Mesendoderm (in vitro differentiated cells): ENCODE measurements around the gene RBBP7.

Experiments
- DNase-seq: peaks from one replicate; pipeline ENCODE4 v3.0.0; 2013
- H2AK5ac ChIP-seq: 2 replicates; pipeline ENCODE4 v1.6.1; 2013; ENCODE audit warnings: low read length, inconsistent platforms
- H2BK120ac ChIP-seq: 2 replicates; pipeline ENCODE4 v1.6.1; 2013; ENCODE audit warnings: low read depth, mild to moderate bottlenecking, low read length, moderate library complexity, mixed read lengths
- H2BK15ac ChIP-seq: replicated peaks from 2 replicates; pipeline ENCODE4 v1.6.1; 2013; ENCODE audit warnings: low read depth, mild to moderate bottlenecking, moderate library complexity
- H2BK5ac ChIP-seq: 2 replicates; pipeline ENCODE4 v1.6.1; 2013; ENCODE audit warnings: low read length, inconsistent platforms
- H3K18ac ChIP-seq: 2 replicates; pipeline ENCODE4 v1.6.1; 2013; ENCODE audit warnings: mild to moderate bottlenecking, low read length, mixed read lengths
- H3K23ac ChIP-seq: one replicate; pipeline ENCODE4 v1.6.1; 2013; ENCODE audit warnings: low read length
- H3K27ac ChIP-seq: 2 replicates; pipeline ENCODE4 v1.5.1; 2013; ENCODE audit warnings: low read depth, mild to moderate bottlenecking, inconsistent platforms, low read length, moderate library complexity
- H3K27me3 ChIP-seq: 2 replicates; pipeline ENCODE4 v1.6.1; 2013; ENCODE audit warnings: low read length, control low read depth, mild to moderate bottlenecking, inconsistent platforms; ENCODE audit not compliant: insufficient read depth, poor library complexity
- H3K36me3 ChIP-seq: 2 replicates; pipeline ENCODE4 v1.6.1; 2013; ENCODE audit warnings: low read length, inconsistent platforms; ENCODE audit not compliant: control insufficient read depth, insufficient read depth
- H3K4ac ChIP-seq: one replicate; pipeline ENCODE4 v1.6.1; 2013; ENCODE audit warnings: low read depth, mild to moderate bottlenecking, low read length, moderate library complexity
- H3K4me1 ChIP-seq: 2 replicates; pipeline ENCODE4 v1.6.1; 2013; ENCODE audit warnings: low read depth, low read length, inconsistent platforms; ENCODE audit not compliant: control insufficient read depth
- H3K4me2 ChIP-seq: 2 replicates; pipeline ENCODE4 v1.6.1; 2013; ENCODE audit warnings: low read length
- H3K4me3 ChIP-seq: 2 replicates; pipeline ENCODE4 v1.5.1; 2013; ENCODE audit warnings: mild to moderate bottlenecking, low read length
- H3K56ac ChIP-seq: one replicate; pipeline ENCODE4 v1.6.1; 2013; ENCODE audit warnings: low read length
- H3K79me1 ChIP-seq: 2 replicates; pipeline ENCODE4 v1.6.1; 2013; ENCODE audit warnings: low read length, inconsistent platforms
- H3K79me2 ChIP-seq: 2 replicates; pipeline ENCODE4 v1.6.1; 2013; ENCODE audit warnings: mild to moderate bottlenecking, low read length; ENCODE audit not compliant: control insufficient read depth, insufficient read depth
- H3K9ac ChIP-seq: 2 replicates; pipeline ENCODE4 v1.6.1; 2013; ENCODE audit warnings: low read length, inconsistent platforms
- H4K5ac ChIP-seq: one replicate; pipeline ENCODE4 v1.6.1; 2013; ENCODE audit warnings: low read length
- H4K8ac ChIP-seq: one replicate; pipeline ENCODE4 v1.6.1; 2013; ENCODE audit warnings: low read depth, mild to moderate bottlenecking, control low read depth, low read length, moderate library complexity
- WGBS: extraction: QIAGEN DNeasy Blood & Tissue Kit; methylation state at CpG from one replicate; pipeline ENCODE4 v1.1.7; 2013; ENCODE audit warnings: low lambda C conversion rate, missing lambda C conversion rate; ENCODE audit not compliant: insufficient coverage; ENCODE audit errors: extremely low coverage; 5-methylcytosine and 5-hydroxymethylcytosine counted together

Gene RBBP7

DNA sequence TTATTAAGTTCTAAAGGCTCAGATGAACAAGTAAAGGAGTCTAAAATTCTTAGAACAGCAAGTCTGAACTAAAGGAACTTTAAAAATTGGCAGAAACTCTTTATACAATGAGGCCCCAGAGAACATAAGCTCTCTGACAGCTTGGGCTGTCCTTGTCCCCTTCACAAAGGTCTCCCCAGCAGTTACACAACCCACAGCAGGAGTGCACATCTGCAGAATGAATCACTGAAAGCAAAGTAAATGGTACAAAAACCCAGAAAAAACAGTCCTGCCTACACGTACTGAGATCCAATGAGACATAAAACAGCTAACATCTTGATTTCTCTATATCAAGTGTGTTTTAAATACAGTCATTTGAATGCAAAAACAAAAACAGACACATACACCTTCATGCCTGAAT is 18.7 kb downstream of the RBBP7 start:
- H3K36me3 ChIP-seq: no peaks in the 10 kb centered on the region

GRCh38 chrX:16848541-16848940 is 21.6 kb downstream of the RBBP7 start:
- Histone ChIP-seq H3K23ac (no peak overlapping the region), H4K5ac (no peak overlapping the region), H2AK5ac (no peak overlapping the region), H4K8ac (no peak overlapping the region), H3K4ac (no peak overlapping the region), H3K36me3 (peaks cover 2% of the 10 kb centered on the region), H3K4me2 (no peak overlapping the region), H3K56ac (no peak overlapping the region), H3K27ac (no peak overlapping the region), H2BK5ac (no peak overlapping the region), H3K18ac (no peak overlapping the region), H3K79me2 (no peaks in the 10 kb centered on the region), H2BK15ac (no peak overlapping the region), H2BK120ac (no peak overlapping the region), H3K9ac (no peak overlapping the region), H3K4me1 (no peaks in the 10 kb centered on the region), H3K4me3 (no peak overlapping the region), H3K79me1 (no peaks in the 10 kb centered on the region), H3K27me3 (no peaks in the 10 kb centered on the region)
- DNase-seq: no peak
- no CpG with 5 or more reads among the region's 6 CpGs for WGBS

More for the DNA sequence above, 18.7 kb downstream of the RBBP7 start:
- Histone ChIP-seq H2AK5ac (no peak overlapping the region), H3K18ac (no peak overlapping the region), H3K79me1 (no peaks in the 10 kb centered on the region), H3K4me3 (no peak overlapping the region), H4K5ac (no peak overlapping the region), H4K8ac (no peak overlapping the region), H3K9ac (no peak overlapping the region), H2BK5ac (no peak overlapping the region), H3K4ac (no peak overlapping the region), H3K27ac (no peak overlapping the region), H2BK120ac (no peak overlapping the region), H3K56ac (no peak overlapping the region), H3K27me3 (no peaks in the 10 kb centered on the region), H3K4me1 (no peaks in the 10 kb centered on the region), H3K79me2 (no peaks in the 10 kb centered on the region), H3K4me2 (no peak overlapping the region), H3K23ac (no peak overlapping the region), H2BK15ac (no peak overlapping the region)
- no CpG with 5 or more reads among the region's 1 CpG for WGBS
- no peak for DNase-seq

GRCh38 chrX:16845686-16846085 is 24.5 kb downstream of the RBBP7 start:
- H2BK5ac ChIP-seq: no peak overlapping the region
- no peak overlapping the region for H2BK120ac ChIP-seq
- DNase-seq: no peak
- H3K9ac ChIP-seq: no peak overlapping the region
- H2BK15ac ChIP-seq: no peak overlapping the region
- H3K56ac ChIP-seq: no peak overlapping the region
- no peaks in the 10 kb centered on the region for H3K79me2 ChIP-seq
- no peak overlapping the region for H4K5ac ChIP-seq
- peaks cover 2% of the 10 kb centered on the region for H3K36me3 ChIP-seq
- H3K27ac ChIP-seq: no peak overlapping the region
- H3K4me2 ChIP-seq: no peak overlapping the region
- H3K27me3 ChIP-seq: no peaks in the 10 kb centered on the region
- no CpG with 5 or more reads among the region's 2 CpGs for WGBS
- no peak overlapping the region for H3K18ac ChIP-seq
- H3K79me1 ChIP-seq: no peaks in the 10 kb centered on the region
- no peak overlapping the region for H2AK5ac ChIP-seq
- no peak overlapping the region for H3K4ac ChIP-seq
- H4K8ac ChIP-seq: no peak overlapping the region
- no peak overlapping the region for H3K23ac ChIP-seq
- no peaks in the 10 kb centered on the region for H3K4me1 ChIP-seq
- H3K4me3 ChIP-seq: no peak overlapping the region

DNA sequence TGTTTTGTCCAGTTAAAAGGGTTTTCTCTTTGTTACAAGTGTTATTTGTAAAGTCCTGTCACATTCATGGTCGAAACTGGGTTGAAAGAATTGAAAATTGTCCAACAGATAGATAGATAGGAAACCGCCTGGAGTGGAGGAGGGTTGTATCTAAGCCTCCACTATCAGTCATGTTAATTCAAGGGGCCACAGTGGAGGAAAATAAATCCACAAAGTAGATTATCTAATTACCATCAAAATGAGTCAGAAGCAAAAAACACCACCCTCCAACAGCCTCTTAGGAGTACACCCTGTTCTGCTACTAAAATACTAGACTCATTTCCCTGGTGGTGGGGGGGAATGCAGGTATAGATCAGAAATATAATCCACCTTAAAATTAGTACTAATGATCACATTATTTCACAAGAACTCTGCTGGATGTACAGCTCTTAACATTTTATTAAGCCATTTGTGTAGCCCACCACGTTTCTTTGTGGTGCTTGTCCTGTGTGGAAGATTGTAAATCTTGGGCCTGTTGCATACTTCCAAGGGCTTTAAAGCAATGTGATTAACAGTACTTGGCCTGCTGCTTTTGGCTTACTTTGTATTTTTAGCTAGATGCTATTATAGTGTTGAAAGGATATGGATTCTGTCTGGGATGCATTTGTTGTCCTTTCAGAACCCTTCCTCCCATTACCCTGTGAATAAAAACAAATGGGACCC is 26.8 kb downstream of the RBBP7 start:
- Histone ChIP-seq H3K36me3 (peaks cover 2% of the 10 kb centered on the region), H3K79me1 (no peaks in the 10 kb centered on the region), H3K4me2 (no peak overlapping the region), H4K5ac (no peak overlapping the region), H3K18ac (no peak overlapping the region), H3K56ac (no peak overlapping the region), H3K4me3 (no peak overlapping the region), H3K79me2 (no peaks in the 10 kb centered on the region), H3K4ac (no peak overlapping the region), H2BK5ac (no peak overlapping the region), H2AK5ac (no peak overlapping the region), H4K8ac (no peak overlapping the region), H2BK120ac (no peak overlapping the region), H3K23ac (no peak overlapping the region), H2BK15ac (no peak overlapping the region), H3K27me3 (no peaks in the 10 kb centered on the region), H3K4me1 (no peaks in the 10 kb centered on the region), H3K9ac (no peak overlapping the region), H3K27ac (no peak overlapping the region)
- no peak for DNase-seq
- WGBS: no CpG with 5 or more reads among the region's 3 CpGs

DNA sequence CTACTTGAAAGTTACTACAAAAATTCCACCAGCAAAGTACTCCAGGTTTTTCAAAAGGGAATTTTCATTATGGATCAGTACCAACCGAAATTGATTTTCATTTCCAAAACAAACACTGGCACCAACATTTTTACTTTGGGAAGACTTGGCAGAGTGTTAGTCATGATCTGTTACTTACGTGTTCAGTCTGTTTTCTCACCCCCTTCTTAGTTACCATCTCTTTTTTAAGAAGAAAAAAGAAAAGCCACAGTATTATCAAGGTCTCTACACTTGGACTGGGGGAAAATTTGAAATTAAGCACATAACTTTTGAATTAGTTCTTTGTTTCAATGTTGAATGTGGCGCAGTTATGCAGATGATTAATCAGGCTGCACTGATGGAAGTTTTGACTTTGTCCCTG is 27.5 kb downstream of the RBBP7 start:
- Histone ChIP-seq H3K79me1 (no peaks in the 10 kb centered on the region), H3K27me3 (no peaks in the 10 kb centered on the region), H3K4me1 (no peaks in the 10 kb centered on the region), H2BK120ac (no peak overlapping the region), H4K5ac (no peak overlapping the region), H4K8ac (no peak overlapping the region), H3K27ac (no peak overlapping the region), H3K36me3 (peaks cover 2% of the 10 kb centered on the region), H3K18ac (no peak overlapping the region), H3K9ac (no peak overlapping the region), H2BK15ac (no peak overlapping the region), H3K56ac (no peak overlapping the region), H3K4me3 (no peak overlapping the region), H3K4me2 (no peak overlapping the region), H2BK5ac (no peak overlapping the region), H3K23ac (no peak overlapping the region), H2AK5ac (no peak overlapping the region), H3K79me2 (no peaks in the 10 kb centered on the region), H3K4ac (no peak overlapping the region)
- DNase-seq: no peak
- no CpG with 5 or more reads among the region's 3 CpGs for WGBS
